ENCODE data around the gene MPPE1. TPM values are rescaled to one million over a fixed set of nuclear protein-coding genes. Genes with fewer than 3 reads are reported as not detected.

The MPPE1 gene
- total RNA-seq, 1 donor from 2014 or later, result 39.9 TPM

- intact Hi-C loops (cut with DNase I), result no loop called here
- no peak for DNase-seq (ENCODE audit: low spot score)
These were observed 68.6 kb downstream of the MPPE1 start for GRCh38 chr18:11839556-11839955.

GRCh38 chr18:11834772-11835171, 73.3 kb downstream of the MPPE1 start:
- no peak for DNase-seq (ENCODE audit: low spot score)
- intact Hi-C loops (cut with DNase I), result no loop called here

Other genes starting within 250 kb of the MPPE1 start
- 1.1 TPM for gene GNAL, start 219.1 kb downstream of the MPPE1 start, total RNA-seq
- 28.2 TPM for gene CHMP1B, start 56.9 kb downstream of the MPPE1 start, total RNA-seq
- 19.9 TPM for gene IMPA2, start 73.2 kb upstream of the MPPE1 start, total RNA-seq
- not detected for gene ANKRD62, start 185.5 kb upstream of the MPPE1 start, total RNA-seq

Measured in cardiac septum (tissue), 1 donor.